ENCODE results near the gene PSMD2.

PSMD2 gene

DNA sequence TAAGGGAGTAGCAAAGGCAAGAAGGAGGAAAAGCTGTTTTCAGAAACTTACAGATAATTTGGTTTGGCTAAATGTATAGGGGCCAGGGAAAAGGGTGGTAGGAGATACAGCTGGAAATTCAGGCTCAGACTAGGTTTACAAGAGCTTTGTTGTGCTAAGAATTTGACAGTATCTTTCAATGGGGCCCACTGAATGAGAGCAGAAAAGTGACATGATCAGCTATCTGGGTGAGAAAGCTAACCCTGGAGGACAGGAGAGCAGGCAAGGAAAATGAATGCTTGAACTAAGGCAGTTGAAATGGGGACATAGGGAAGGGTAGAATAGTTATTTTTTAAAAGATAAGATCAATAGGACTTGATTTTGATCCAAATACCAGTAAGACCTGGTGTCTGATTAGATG lies 12.6 kb downstream of the PSMD2 start:
- in situ Hi-C loops (cut with MboI; ENCODE audit: low pct_unique_long_range_greater_than_20kb, low sequenced_read_pairs): no loop called here
- no peak for DNase-seq

DNA sequence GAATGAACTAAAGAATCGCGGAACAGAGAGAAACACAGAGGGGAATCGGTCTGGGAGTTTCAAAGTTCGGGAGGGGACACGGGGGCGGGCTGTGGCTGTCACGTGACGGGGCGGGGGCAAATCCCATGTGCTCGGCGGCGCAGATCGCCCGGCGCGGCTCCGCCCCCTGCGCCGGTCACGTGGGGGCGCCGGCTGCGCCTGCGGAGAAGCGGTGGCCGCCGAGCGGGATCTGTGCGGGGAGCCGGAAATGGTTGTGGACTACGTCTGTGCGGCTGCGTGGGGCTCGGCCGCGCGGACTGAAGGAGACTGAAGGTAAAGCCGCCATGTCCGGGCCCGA lies 15.3 kb downstream of the PSMD2 start, which contains the start of gene EIF4G1:
Gene EIF4G1 (plus strand): TSS at position 244 of the 337 bp plus-strand sequence. CDS start 1,191 bp downstream, outside the sequence.
- in situ Hi-C loops (cut with MboI; ENCODE audit: low pct_unique_long_range_greater_than_20kb, low sequenced_read_pairs): no loop called here
- peak; percentile 90 for DNase-seq

DNA sequence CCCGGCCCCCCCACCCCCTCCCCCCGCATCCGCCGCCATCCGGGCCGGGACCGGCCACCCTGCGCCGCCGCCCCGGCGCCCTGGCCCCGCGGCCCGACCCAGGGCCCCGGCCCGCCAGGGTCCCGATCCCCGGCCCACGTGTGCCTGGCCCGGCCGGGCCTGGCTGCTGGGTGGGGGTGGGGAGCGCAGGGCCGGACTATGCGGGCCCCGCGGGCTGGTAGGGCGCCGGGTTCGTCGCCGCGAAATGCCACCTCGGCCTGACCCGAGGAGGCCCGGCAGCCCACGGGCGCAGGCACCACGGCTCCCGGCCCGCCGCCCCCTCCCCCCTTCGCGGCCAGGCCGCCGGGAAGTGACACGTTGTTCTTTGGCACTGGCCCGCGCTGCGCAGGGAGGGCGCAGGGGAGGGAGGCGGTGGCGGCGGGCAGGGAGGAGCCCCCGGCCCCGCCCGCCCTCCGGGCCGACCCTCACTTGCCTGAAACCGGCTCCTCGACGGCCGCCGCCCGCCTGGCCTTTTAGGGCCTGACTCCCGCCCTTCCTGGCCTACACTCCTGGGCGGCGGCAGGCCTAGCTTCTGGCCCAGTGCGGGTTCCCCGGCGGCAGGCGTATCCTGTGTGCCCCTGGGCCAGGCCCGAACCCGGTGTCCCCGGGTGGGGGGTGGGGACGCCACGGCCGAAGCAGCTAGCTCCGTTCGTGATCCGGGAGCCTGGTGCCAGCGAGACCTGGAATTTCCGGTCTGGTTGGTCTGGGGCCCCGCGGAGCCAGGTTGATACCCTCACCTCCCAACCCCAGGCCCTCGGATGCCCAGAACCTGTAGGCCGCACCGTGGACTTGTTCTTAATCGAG lies 15.9 kb downstream of the PSMD2 start:
- in situ Hi-C loops (cut with MboI; ENCODE audit: low pct_unique_long_range_greater_than_20kb, low sequenced_read_pairs): no loop called here
- peak; percentile 49 for DNase-seq

DNA sequence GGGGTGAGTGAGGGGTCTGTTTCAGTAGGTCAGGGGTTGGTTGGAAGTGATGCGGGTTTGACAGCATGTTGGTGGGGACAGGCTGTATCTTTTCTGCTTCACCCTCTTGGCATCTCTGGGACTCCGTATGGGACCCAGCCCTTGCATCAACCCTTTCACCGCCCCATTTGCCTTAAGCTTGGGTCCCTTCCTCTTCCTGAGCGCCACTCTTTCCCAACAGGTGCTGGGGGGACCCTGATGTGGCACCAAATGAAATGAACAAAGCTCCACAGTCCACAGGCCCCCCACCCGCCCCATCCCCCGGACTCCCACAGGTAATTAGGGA lies 16.5 kb downstream of the PSMD2 start:
- no peak for DNase-seq
- in situ Hi-C loops (cut with MboI; ENCODE audit: low pct_unique_long_range_greater_than_20kb, low sequenced_read_pairs): no loop called here

DNA sequence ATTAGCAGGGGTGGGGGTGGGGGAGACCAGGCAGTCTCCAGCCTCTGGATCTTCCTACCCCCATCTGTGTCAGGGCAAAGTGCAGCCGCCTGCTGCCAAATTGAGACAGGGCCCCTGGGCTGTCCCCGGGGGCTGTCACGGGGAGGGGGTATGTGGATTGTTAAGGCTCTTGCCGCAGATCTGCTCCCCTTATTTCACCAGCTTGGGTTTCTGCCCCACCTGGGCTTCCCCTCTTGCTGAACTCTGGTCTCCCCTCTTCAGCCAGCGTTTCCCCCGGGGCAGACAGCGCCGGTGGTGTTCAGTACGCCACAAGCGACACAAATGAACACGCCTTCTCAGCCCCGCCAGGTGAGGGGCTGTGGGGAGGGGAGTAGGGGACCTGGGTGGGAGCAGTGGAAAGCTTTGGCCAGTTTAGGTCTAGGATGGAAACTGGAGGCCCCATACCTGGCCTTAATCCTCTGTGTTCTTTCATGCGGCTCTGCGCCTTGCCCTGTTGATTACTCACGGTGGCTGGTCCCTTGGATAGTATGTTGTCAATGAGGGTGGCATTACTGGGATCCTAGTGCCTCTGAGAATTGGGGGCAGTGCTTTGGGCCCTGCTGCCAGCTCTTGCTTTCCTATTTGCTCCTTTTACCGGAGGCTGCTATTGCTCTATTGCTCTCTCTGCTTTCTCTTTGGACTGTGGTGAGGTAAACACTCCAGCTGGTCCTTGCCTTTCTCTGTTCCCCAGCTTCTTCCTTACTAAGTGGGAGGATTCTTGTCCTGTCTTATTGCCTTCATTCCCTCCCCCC lies 17.0 kb downstream of the PSMD2 start:
- in situ Hi-C loops (cut with MboI; ENCODE audit: low pct_unique_long_range_greater_than_20kb, low sequenced_read_pairs): no loop called here

DNA sequence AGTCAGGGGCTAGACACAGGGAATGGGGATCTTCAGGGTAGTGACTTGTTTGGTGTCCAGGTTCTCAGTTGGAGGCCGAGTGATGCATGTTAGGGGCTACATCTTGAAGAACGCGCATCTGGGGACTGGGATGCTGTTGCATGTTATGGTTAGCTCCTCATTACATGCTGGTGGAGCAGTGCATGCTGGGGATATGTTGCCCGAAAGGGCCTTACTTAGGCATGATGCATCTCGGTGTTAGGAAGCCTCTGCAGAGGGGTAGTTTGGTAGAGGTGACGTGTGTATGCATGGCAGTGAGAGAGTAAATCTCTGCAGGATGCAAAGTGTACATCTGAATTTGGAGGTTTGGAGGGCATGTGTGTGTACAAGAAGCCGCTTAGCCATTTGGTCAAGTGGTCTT lies 17.8 kb downstream of the PSMD2 start:
- no peak for DNase-seq
- in situ Hi-C loops (cut with MboI; ENCODE audit: low pct_unique_long_range_greater_than_20kb, low sequenced_read_pairs): no loop called here

More for the DNA sequence above, 17.0 kb downstream of the PSMD2 start:
- DNase-seq: no peak

DNA sequence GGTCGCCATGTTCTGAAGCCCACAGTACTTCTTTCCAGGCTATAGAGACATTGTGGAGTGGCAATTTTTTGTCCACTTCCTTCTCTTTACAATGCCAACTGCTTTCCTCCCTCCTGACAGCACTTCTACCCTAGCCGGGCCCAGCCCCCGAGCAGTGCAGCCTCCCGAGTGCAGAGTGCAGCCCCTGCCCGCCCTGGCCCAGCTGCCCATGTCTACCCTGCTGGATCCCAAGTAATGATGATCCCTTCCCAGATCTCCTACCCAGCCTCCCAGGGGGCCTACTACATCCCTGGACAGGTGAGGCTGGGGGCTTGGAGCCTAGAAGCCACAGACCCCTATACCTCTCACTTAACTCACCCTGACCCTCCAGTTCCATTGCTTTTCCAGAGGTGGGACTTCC lies 18.2 kb downstream of the PSMD2 start:
- in situ Hi-C loops (cut with MboI; ENCODE audit: low pct_unique_long_range_greater_than_20kb, low sequenced_read_pairs): no loop called here
- DNase-seq: no peak

DNA sequence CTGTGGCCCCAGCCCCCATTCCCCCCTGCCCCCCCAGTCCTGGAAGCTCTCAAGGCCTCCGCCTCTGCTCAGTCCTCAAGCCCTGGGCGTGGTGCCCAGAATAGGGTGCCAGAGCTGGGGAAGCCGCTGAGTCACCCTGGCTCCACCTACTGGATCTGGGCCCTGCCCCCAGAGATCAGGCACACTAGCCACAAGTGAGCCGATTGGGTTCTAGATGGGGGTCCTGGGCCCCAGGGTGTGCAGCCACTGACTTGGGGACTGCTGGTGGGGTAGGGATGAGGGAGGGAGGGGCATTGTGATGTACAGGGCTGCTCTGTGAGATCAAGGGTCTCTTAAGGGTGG lies 21.0 kb downstream of the PSMD2 start:
- in situ Hi-C loops (cut with MboI; ENCODE audit: low pct_unique_long_range_greater_than_20kb, low sequenced_read_pairs): no loop called here
- DNase-seq: no peak

DNA sequence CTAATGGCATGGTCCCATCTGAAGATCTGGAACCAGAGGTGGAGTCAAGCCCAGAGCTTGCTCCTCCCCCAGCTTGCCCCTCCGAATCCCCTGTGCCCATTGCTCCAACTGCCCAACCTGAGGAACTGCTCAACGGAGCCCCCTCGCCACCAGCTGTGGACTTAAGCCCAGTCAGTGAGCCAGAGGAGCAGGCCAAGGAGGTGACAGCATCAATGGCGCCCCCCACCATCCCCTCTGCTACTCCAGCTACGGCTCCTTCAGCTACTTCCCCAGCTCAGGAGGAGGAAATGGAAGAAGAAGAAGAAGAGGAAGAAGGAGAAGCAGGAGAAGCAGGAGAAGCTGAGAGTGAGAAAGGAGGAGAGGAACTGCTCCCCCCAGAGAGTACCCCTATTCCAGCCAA lies 22.6 kb downstream of the PSMD2 start:
- in situ Hi-C loops (cut with MboI; ENCODE audit: low pct_unique_long_range_greater_than_20kb, low sequenced_read_pairs): no loop called here
- no peak for DNase-seq

DNA sequence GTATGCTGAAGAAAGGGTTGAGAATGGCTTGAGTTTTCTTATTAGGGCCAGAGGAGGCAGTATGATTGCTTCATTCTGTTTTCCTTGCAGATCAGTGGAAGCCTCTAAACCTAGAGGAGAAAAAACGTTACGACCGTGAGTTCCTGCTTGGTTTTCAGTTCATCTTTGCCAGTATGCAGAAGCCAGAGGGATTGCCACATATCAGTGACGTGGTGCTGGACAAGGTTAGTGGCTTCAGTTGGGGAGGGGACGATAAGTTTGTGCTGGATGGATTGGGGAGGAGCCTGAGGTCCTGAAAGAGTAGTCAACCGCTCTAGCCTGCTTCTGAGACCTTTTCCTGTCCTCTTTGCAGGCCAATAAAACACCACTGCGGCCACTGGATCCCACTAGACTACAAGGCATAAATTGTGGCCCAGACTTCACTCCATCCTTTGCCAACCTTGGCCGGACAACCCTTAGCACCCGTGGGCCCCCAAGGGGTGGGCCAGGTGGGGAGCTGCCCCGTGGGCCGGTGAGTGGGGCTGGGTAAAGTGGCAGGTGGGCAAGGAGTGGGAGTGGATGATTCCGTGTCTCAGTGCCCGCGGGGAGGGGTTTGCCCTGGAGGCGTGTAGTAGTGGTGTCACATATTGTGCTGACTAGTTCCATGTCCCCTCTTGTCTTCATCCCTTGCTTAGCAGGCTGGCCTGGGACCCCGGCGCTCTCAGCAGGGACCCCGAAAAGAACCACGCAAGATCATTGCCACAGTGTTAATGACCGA lies 23.9 kb downstream of the PSMD2 start:
- DNase-seq: no peak
- in situ Hi-C loops (cut with MboI; ENCODE audit: low pct_unique_long_range_greater_than_20kb, low sequenced_read_pairs): no loop called here

DNA sequence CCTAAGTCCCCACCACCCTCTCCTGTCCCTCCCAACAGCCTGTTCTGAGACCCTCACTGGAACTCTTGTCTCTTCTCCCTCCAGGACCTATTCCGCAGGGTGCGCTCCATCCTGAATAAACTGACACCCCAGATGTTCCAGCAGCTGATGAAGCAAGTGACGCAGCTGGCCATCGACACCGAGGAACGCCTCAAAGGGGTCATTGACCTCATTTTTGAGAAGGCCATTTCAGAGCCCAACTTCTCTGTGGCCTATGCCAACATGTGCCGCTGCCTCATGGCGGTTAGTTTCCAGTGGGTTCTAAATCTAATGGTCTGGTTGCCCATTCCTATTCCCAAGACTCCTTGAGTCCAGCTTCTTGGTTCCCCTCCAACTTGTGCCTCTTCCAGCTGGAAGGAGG lies 24.7 kb downstream of the PSMD2 start:
- no peak for DNase-seq
- in situ Hi-C loops (cut with MboI; ENCODE audit: low pct_unique_long_range_greater_than_20kb, low sequenced_read_pairs): no loop called here

DNA sequence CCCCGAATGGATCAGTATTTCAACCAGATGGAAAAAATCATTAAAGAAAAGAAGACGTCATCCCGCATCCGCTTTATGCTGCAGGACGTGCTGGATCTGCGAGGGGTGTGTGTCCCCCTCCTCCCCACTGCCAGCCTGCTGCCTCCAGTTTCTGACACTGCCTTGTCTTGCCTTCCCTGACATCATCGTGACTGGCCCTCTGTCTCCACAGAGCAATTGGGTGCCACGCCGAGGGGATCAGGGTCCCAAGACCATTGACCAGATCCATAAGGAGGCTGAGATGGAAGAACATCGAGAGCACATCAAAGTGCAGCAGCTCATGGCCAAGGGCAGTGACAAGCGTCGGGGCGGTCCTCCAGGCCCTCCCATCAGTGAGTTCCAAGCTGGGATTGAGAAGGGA lies 26.2 kb downstream of the PSMD2 start:
- DNase-seq: no peak
- in situ Hi-C loops (cut with MboI; ENCODE audit: low pct_unique_long_range_greater_than_20kb, low sequenced_read_pairs): no loop called here

DNA sequence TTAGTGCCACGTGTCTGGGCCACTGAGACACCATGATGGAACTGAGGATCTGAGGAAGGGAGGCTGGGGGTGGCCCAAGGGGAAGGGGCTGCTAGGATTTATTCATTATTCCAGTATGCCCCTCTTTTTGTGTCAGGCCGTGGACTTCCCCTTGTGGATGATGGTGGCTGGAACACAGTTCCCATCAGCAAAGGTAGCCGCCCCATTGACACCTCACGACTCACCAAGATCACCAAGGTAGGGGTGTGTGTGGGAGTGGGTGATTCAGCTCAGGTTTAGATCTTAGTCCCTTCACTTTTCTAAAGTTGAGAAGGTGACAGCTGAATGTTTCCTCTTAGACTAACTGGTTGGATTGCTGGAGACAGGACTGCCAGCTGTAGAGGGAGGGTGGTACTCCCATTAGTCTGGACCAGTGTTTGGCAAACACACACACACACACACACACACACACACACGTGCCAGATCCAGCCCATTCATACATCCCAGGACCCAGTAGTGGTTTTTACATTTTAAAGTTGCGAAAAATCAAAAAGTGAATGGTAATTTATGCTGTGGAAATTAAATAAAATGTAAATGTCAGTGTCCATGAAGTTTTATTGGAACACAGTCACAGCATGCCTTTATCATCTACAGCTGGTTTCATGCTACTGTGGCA lies 26.8 kb downstream of the PSMD2 start:
- DNase-seq: no peak
- in situ Hi-C loops (cut with MboI; ENCODE audit: low pct_unique_long_range_greater_than_20kb, low sequenced_read_pairs): no loop called here

DNA sequence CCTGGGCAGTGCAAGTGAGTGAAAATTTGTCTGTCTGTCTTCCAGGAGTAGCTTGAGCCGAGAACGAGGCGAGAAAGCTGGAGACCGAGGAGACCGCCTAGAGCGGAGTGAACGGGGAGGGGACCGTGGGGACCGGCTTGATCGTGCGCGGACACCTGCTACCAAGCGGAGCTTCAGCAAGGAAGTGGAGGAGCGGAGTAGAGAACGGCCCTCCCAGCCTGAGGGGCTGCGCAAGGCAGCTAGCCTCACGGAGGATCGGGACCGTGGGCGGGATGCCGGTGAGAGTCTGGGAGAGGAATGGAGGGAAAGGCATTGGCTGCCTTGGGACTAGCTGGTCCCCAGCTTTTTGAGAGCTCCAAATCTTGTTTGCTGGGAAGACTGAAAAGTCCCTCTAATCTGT lies 28.1 kb downstream of the PSMD2 start:
- DNase-seq: no peak
- in situ Hi-C loops (cut with MboI; ENCODE audit: low pct_unique_long_range_greater_than_20kb, low sequenced_read_pairs): no loop called here

DNA sequence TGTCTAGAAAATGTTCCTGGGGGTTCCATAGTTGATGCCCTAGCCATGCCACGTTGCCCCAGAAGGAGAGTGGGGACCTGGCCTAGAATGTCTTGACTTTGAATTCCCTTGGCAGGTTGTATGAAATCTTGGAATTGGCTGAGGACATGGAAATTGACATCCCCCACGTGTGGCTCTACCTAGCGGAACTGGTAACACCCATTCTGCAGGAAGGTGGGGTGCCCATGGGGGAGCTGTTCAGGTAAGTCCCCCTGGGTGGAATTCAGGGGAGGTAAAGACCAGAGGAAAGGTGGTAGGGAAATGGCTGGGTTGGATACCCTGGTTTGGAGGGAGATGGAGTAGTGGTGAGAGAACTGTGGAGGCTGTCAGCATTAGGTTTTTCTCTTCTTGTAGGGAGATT lies 29.5 kb downstream of the PSMD2 start:
- in situ Hi-C loops (cut with MboI; ENCODE audit: low pct_unique_long_range_greater_than_20kb, low sequenced_read_pairs): no loop called here
- DNase-seq: no peak

DNA sequence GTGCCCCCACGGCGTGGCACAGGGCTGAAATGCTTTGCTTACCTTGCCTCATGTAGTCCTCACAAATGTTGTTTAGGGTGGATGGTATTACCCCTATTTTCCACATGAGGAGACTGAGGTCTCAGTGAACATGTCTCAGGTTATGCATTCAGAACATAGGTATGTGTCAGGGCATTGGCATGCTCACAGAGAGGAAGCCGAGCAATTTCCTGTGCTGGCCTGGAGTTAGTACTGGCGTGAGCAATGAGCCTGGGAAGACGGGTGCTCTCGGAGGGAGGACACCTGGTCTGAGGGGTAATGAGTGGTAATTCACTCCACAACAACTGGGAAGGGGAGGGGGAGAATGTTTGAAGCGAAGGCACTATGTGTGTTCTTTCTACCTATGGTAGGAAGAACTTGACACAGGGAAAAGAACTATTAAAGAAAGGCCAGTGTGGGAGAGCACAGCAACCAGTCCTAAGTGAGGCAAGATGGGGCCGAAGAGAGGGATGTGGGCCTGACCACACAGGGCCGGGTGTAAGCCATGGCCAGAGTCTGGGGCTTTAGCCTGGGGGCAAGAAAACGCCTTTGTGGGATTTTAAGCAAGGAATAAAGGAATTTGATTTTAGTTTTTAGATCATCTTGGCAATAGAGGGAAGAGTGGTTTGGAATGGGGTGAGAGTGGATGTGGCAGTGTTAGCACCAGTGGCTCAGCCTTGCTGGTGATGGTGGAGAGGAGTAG lies 33.5 kb downstream of the PSMD2 start:
- no peak for DNase-seq
- in situ Hi-C loops (cut with MboI; ENCODE audit: low pct_unique_long_range_greater_than_20kb, low sequenced_read_pairs): no loop called here

DNA sequence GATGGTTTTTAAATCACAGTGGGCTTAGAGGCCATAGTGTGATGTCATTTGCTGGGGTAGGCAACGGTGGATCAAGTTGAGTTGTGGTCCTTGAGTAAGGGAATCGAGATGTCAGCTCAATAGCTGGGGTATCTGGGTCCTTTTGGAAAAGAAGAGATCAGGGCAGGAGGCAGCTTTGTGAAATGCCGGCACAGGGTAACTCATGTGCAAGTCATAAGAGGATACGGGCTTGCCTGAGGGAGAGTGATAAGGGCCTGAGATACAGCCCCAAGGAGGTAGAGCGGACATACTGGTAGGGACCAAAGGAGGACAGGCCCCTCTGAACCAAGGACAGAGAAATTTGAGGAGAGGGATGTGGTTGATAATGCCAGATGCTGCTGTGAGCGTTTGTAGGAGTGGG lies 34.1 kb downstream of the PSMD2 start:
- in situ Hi-C loops (cut with MboI; ENCODE audit: low pct_unique_long_range_greater_than_20kb, low sequenced_read_pairs): no loop called here
- no peak for DNase-seq

DNA sequence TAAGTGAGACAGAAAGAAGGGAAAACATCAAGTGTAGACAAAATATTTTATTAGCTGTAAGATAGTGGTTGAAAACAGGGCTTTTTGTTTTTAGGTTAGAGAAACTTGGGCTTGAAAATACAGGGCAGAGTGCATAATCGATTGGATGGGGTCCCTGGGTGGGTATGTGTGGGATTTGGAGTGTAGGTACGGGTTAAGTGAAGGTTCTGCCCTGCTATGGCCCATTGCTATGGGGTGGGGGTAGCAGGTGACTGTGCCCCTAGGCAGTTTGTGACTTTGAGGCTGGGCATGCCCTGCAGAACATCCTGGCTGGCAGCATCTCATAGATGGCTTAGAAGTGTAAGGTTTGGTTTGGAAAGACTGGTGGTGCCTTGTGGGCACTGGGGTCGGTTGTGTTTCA lies 34.7 kb downstream of the PSMD2 start:
- in situ Hi-C loops (cut with MboI; ENCODE audit: low pct_unique_long_range_greater_than_20kb, low sequenced_read_pairs): no loop called here

More for the DNA sequence above, 34.7 kb downstream of the PSMD2 start:
- DNase-seq: no peak

Measured in KBM-7 (cell line).